Pericardium fibroblast (primary cell): ENCODE measurements around the gene PRAMEF7. TPM values are rescaled to one million over a fixed set of nuclear protein-coding genes. Genes with fewer than 3 reads are reported as not detected.

ENCODE experiments used
- total RNA-seq: library from RNA; depleted of rRNA; stranded (reverse); fragments of >200 nt; gene quantifications from 2 replicates; pipeline ENCODE4 v1.2.3, GENCODE V29; 2015

PRAMEF7 gene
- not detected in 2 replicates for total RNA-seq

DNA sequence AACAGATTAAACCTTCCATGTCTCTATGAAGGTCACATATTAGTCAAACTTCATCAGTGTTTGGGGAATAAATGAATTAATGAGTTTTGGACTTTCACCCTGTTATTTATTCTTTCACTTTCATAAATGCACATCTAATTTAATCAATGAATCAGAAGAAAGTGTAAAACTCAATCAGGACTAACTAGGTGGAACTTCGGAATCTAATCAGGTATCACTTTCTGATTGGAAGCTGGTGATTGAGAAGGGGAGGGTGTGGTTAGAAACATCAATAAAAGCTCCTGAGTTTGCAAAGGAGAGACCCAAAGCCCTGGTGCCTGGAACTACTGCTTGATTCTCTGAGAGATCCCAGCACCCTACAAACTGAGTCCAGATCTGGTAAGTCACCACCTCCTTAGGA lies at the start of gene PRAMEF7:
PRAMEF7 (plus strand) TSS at position 301 of the 400 bp plus-strand sequence. CDS start 1,083 bp downstream, outside the sequence.

DNA sequence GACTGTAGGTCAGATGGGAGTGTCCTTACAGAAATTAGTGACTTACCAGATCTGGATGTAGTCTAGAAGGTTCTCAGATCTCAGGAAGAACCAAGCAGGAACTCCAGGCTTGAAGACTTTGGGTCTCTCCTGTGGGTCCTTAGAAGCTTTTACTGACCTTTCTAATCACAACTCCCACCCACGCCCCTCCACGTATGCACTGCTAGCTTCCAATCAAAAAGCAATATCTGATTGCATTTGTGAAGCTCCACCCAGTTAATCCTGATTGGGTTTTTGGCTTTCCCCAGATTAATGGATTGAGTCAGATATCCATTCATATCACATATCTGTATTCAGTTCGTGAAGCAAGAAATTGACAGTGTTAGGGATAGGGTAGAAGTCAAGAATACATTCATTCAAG lies 30.3 kb upstream of the PRAMEF7 start, which contains the start of gene PRAMEF4:
PRAMEF4 (minus strand) TSS at position 101 of the 400 bp plus-strand sequence. CDS start 2,807 bp downstream, outside the sequence.

DNA sequence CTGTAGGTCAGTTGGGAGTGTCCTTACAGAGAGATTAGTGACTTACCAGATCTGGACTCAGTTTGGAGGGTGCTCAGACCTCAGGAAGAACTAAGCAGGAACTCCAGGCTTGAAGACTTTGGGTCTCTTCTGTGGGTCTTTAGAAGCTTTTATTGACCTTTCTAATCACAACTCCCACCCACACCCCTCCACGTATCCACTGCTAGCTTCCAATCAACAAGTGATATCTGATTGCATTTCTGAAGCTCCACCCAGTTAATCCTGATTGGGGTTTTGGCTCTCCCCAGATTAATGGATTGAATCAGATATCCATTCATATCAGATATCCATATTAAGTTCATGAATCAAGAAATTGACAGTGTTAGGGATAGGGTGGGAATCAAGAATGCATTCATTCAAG lies 18.2 kb upstream of the PRAMEF7 start, which contains the start of gene PRAMEF10:
PRAMEF10 (minus strand) TSS at position 101 of the 400 bp plus-strand sequence. CDS start 2,423 bp downstream, outside the sequence.

GRCh38 chr1:12947480-12947879 lies 31.1 kb downstream of the PRAMEF7 start, which contains the start of gene PRAMEF6:
Gene PRAMEF6 (minus strand): TSS chr1:12947580. CDS start chr1:12942518, 5,062 bp downstream.

Other genes with a start within 250 kb of the PRAMEF7 start
- gene AADACL3, start 200.5 kb upstream of the PRAMEF7 start, total RNA-seq, result not detected in 2 replicates
- not detected in 2 replicates for gene CFAP107, start 170.4 kb upstream of the PRAMEF7 start, total RNA-seq
- gene PRAMEF12, start 142.9 kb upstream of the PRAMEF7 start, total RNA-seq, result not detected in 2 replicates
- not detected in 2 replicates for gene PRAMEF1, start 125.2 kb upstream of the PRAMEF7 start, total RNA-seq
- not detected in 2 replicates for gene PRAMEF11, start 85.2 kb upstream of the PRAMEF7 start, total RNA-seq
- not detected in 2 replicates for gene HNRNPCL1, start 67.9 kb upstream of the PRAMEF7 start, total RNA-seq
- gene PRAMEF2, start 59.5 kb upstream of the PRAMEF7 start, total RNA-seq, result not detected in 2 replicates
- not detected in 2 replicates for gene PRAMEF4, start 30.4 kb upstream of the PRAMEF7 start, total RNA-seq
- not detected in 2 replicates for gene PRAMEF10, start 18.3 kb upstream of the PRAMEF7 start, total RNA-seq
- not detected in 2 replicates for gene PRAMEF6, start 31.0 kb downstream of the PRAMEF7 start, total RNA-seq
- not detected in 2 replicates for gene PRAMEF27, start 140.0 kb downstream of the PRAMEF7 start, total RNA-seq
- not detected in 2 replicates for gene HNRNPCL3, start 144.2 kb downstream of the PRAMEF7 start, total RNA-seq
- gene PRAMEF25, start 154.2 kb downstream of the PRAMEF7 start, total RNA-seq, result not detected in 2 replicates
- not detected in 2 replicates for gene HNRNPCL2, start 200.2 kb downstream of the PRAMEF7 start, total RNA-seq
- gene PRAMEF26, start 239.4 kb downstream of the PRAMEF7 start, total RNA-seq, result not detected in 2 replicates
- gene HNRNPCL4, start 249.0 kb downstream of the PRAMEF7 start, total RNA-seq, result not detected in 2 replicates